ENCODE data around the gene PAGE4. TPM values are rescaled to one million over a fixed set of nuclear protein-coding genes. Genes with fewer than 3 reads are reported as not detected.

The PAGE4 gene
- total RNA-seq, 1 experiment from 2014 or later, result not detected

DNA sequence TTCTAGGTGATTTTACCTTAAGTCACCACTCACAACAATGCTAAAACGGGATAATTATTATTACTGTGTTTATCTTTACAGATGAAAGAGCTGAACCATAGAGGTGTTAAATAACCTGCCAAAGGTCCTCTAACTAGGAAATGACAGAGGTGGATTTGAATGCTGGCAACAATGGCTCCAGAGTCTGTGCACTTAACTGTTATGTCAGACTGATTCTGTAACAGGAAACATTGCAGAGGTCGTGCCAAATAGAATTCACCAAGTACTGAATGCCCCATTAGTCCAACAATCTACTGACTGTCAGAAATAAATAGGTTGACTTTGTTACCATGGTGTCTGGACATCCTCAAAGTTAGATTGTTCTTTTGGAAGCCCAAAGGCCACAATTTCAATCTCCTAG lies 29.2 kb downstream of the PAGE4 start:
- no peaks in the 10 kb centered on the region for H3K36me3 ChIP-seq (ENCODE audit: insufficient read depth, low read length, poor library complexity, severe bottlenecking)
- ChIA-PET CTCF (no interaction called here), POLR2A (ENCODE audit: low non-redundant PET) (no interaction called here)
- H3K27ac ChIP-seq (ENCODE audit: low read depth, low read length, poor library complexity, severe bottlenecking), result no peak overlapping the region
- intact Hi-C loops (cut with micrococcal nuclease; ENCODE audit: unreplicated experiment), result no loop called here
- BruUV-seq (replicated peaks), result no TSS peak
- H3K9me3 ChIP-seq (ENCODE audit: low read depth, low read length, poor library complexity, severe bottlenecking), result no peaks in the 10 kb centered on the region
- no peaks in the 10 kb centered on the region for H3K27me3 ChIP-seq (replicated peaks; ENCODE audit: insufficient read depth, low read depth, low read length, poor library complexity)
- TF ChIP-seq EZH2 (IDR thresholded peaks at IDR 0.05; ENCODE audit: borderline replicate concordance, low read depth, low read length, poor library complexity, severe bottlenecking), result no peak
- TF ChIP-seq, protein P1, sequence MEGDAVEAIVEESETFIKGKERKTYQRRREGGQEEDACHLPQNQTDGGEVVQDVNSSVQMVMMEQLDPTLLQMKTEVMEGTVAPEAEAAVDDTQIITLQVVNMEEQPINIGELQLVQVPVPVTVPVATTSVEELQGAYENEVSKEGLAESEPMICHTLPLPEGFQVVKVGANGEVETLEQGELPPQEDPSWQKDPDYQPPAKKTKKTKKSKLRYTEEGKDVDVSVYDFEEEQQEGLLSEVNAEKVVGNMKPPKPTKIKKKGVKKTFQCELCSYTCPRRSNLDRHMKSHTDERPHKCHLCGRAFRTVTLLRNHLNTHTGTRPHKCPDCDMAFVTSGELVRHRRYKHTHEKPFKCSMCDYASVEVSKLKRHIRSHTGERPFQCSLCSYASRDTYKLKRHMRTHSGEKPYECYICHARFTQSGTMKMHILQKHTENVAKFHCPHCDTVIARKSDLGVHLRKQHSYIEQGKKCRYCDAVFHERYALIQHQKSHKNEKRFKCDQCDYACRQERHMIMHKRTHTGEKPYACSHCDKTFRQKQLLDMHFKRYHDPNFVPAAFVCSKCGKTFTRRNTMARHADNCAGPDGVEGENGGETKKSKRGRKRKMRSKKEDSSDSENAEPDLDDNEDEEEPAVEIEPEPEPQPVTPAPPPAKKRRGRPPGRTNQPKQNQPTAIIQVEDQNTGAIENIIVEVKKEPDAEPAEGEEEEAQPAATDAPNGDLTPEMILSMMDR (conservative IDR thresholded peaks at IDR 0.05; ENCODE audit: low read depth, low read length), result no peak
- H3K4me1 ChIP-seq (ENCODE audit: insufficient read depth, low read length, poor library complexity, severe bottlenecking), result no peaks in the 10 kb centered on the region
- no peak overlapping the region for H3K4me3 ChIP-seq (ENCODE audit: low read depth, low read length, poor library complexity, severe bottlenecking)
- no peak for DNase-seq (ENCODE audit: low spot score)

DNA sequence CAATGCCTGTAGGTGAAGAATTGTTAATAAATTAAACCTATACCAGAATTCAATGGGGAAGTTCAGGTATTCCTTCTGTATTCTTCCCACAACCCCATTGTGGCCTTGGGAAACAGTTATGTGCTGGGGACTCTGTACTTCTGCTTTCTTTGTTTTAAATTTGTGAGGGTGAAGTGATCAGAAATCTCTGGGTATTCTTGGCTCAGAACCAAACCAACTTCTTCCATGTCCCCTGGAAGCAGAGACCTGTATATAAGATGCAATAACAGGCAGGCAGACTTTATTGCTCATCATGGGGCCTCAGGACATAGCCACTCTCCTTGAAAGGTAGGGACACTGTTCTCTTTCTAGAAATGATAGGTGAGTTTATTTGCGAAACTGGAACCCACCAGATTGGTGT lies 30.4 kb downstream of the PAGE4 start:
- no peak for DNase-seq (ENCODE audit: low spot score)
- TF ChIP-seq, protein P1 (conservative IDR thresholded peaks at IDR 0.05; ENCODE audit: low read depth, low read length), result no peak
- TF ChIP-seq EZH2 (IDR thresholded peaks at IDR 0.05; ENCODE audit: borderline replicate concordance, low read depth, low read length, poor library complexity, severe bottlenecking), result no peak
- CTCF ChIA-PET, result no interaction called here
- POLR2A ChIA-PET (ENCODE audit: low non-redundant PET), result no interaction called here
- Histone ChIP-seq H3K9me3 (ENCODE audit: low read depth, low read length, poor library complexity, severe bottlenecking) (no peaks in the 10 kb centered on the region), H3K27me3 (replicated peaks; ENCODE audit: insufficient read depth, low read depth, low read length, poor library complexity) (no peaks in the 10 kb centered on the region), H3K4me3 (ENCODE audit: low read depth, low read length, poor library complexity, severe bottlenecking) (no peak overlapping the region), H3K36me3 (ENCODE audit: insufficient read depth, low read length, poor library complexity, severe bottlenecking) (no peaks in the 10 kb centered on the region), H3K4me1 (ENCODE audit: insufficient read depth, low read length, poor library complexity, severe bottlenecking) (no peaks in the 10 kb centered on the region), H3K27ac (ENCODE audit: low read depth, low read length, poor library complexity, severe bottlenecking) (no peak overlapping the region)
- no TSS peak for BruUV-seq (replicated peaks)
- intact Hi-C loops (cut with micrococcal nuclease; ENCODE audit: unreplicated experiment), result no loop called here

DNA sequence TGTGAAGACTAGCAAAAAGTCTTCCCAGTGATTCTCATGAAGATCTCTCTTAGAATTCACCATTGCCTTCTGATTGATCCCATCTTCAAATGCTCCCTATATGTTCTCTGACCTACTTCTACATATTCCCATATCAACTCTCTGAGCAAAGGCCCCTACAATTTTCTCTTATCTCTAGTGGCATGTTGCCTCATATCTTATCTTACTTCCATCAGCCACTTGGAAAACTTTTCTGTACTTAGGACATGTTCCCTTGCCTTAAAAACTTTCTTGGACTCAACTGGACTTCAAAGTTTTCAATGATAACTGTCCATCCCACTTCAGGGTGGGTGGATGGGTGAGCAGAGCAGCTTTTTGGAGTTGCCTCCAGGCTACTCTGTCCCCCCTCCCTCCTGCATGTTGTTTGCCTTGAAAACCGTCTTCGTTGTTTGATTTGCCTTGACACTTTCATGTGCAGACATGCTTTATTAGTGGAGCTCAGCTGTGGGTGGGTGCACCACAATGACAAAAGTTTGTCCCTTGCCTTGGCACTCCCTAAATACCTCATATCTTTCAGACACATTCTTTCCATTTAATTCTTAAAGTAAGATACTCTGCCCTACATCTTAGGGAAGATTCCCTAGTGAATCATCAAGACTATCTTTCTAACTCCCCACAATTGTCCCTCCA lies 31.9 kb downstream of the PAGE4 start:
- Histone ChIP-seq H3K27me3 (replicated peaks; ENCODE audit: insufficient read depth, low read depth, low read length, poor library complexity) (no peaks in the 10 kb centered on the region), H3K4me3 (ENCODE audit: low read depth, low read length, poor library complexity, severe bottlenecking) (no peak overlapping the region), H3K36me3 (ENCODE audit: insufficient read depth, low read length, poor library complexity, severe bottlenecking) (no peaks in the 10 kb centered on the region), H3K9me3 (ENCODE audit: low read depth, low read length, poor library complexity, severe bottlenecking) (no peaks in the 10 kb centered on the region), H3K27ac (ENCODE audit: low read depth, low read length, poor library complexity, severe bottlenecking) (no peak overlapping the region), H3K4me1 (ENCODE audit: insufficient read depth, low read length, poor library complexity, severe bottlenecking) (no peaks in the 10 kb centered on the region)
- ChIA-PET CTCF (no interaction called here), POLR2A (ENCODE audit: low non-redundant PET) (no interaction called here)
- DNase-seq (ENCODE audit: low spot score), result no peak
- BruUV-seq (replicated peaks), result no TSS peak
- intact Hi-C loops (cut with micrococcal nuclease; ENCODE audit: unreplicated experiment), result no loop called here
- TF ChIP-seq EZH2 (IDR thresholded peaks at IDR 0.05; ENCODE audit: borderline replicate concordance, low read depth, low read length, poor library complexity, severe bottlenecking), result no peak
- TF ChIP-seq, protein P1 (conservative IDR thresholded peaks at IDR 0.05; ENCODE audit: low read depth, low read length), result no peak

All from A673 (cell line).